ENCODE data around the gene LTB4R2. TPM values are rescaled to one million over a fixed set of nuclear protein-coding genes. Genes with fewer than 3 reads are reported as not detected.

The LTB4R2 gene
- total and polyA plus RNA-seq, 12 donors: 0.51 to 2.4 (median 1.1) TPM

- Histone ChIP-seq H3K9me3 (no peaks in the 10 kb centered on the region), H3K4me3 (no peak overlapping the region), H3K27me3 (no peaks in the 10 kb centered on the region), H3K27ac (no peak overlapping the region), H3K4me1 (peaks cover 0 to 35% (median 20%) of the 10 kb centered on the region in 9 donors), H3K36me3 (peaks cover 0 to 72% (median 46%) of the 10 kb centered on the region in 9 donors)
- TF ChIP-seq CTCF (IDR thresholded peaks at IDR 0.05): no peak
- intact Hi-C loops (cut with DNase I): no loop called here
- DNase-seq (no peak), ATAC-seq (no peak)
- 95 to 96% methylated on average over 11 of the region's 11 CpGs for WGBS, 2 donors
Measured at GRCh38 chr14:24304019-24304387, 5.9 kb upstream of the LTB4R2 start.

GRCh38 chr14:24307156-24307574, 2.8 kb upstream of the LTB4R2 start:
- H3K27ac ChIP-seq: no peak overlapping the region
- no peak for ATAC-seq
- no peak for DNase-seq
- WGBS, 2 donors: 84 to 88% methylated on average over 11 of the region's 11 CpGs
- no peaks in the 10 kb centered on the region for H3K9me3 ChIP-seq
- intact Hi-C loops (cut with DNase I): no loop called here
- peaks cover 11 to 46% (median 30%) of the 10 kb centered on the region in 9 donors for H3K4me1 ChIP-seq
- H3K4me3 ChIP-seq: no peak overlapping the region
- no peaks in the 10 kb centered on the region for H3K27me3 ChIP-seq
- no peak for TF ChIP-seq CTCF (IDR thresholded peaks at IDR 0.05)
- H3K36me3 ChIP-seq: peaks cover 0 to 58% (median 39%) of the 10 kb centered on the region in 9 donors

GRCh38 chr14:24307575-24308341, 2.2 kb upstream of the LTB4R2 start, which contains the start of gene CIDEB:
Gene CIDEB (minus strand): TSS chr14:24307977. CDS start chr14:24307858, 119 bp downstream.
- ATAC-seq (peak in 3 of 8 donors; percentile 15 to 21 (median 18)), DNase-seq (peak in 1 of 2 donors; percentile 58)
- Histone ChIP-seq H3K9me3 (no peaks in the 10 kb centered on the region), H3K27ac (no peak within 1 kb of the TSS), H3K4me3 (no peak within 1 kb of the TSS), H3K4me1 (peaks cover 11 to 52% (median 36%) of the 10 kb centered on the region in 9 donors), H3K27me3 (no peaks in the 10 kb centered on the region), H3K36me3 (peaks cover 0 to 52% (median 34%) of the 10 kb centered on the region in 9 donors)
- TF ChIP-seq CTCF (IDR thresholded peaks at IDR 0.05): peak; percentile 82 to 95 (median 93)
- intact Hi-C loops (cut with DNase I): no loop called here
- 60 to 62% methylated on average over 6 of the region's 6 CpGs for WGBS, 2 donors

- Histone ChIP-seq H3K36me3 (peaks cover 0 to 44% (median 28%) of the 10 kb centered on the region in 9 donors), H3K27ac (no peak overlapping the region), H3K27me3 (no peaks in the 10 kb centered on the region), H3K4me1 (peaks cover 11 to 60% (median 44%) of the 10 kb centered on the region in 9 donors), H3K4me3 (no peak overlapping the region), H3K9me3 (no peaks in the 10 kb centered on the region)
- intact Hi-C loops (cut with DNase I): no loop called here
- peak in 4 of 9 donors; percentile 3 to 49 (median 16) for TF ChIP-seq CTCF (IDR thresholded peaks at IDR 0.05)
- DNase-seq (no peak), ATAC-seq (no peak)
- 84 to 86% methylated on average over 7 of the region's 7 CpGs for WGBS, 2 donors
Measured at GRCh38 chr14:24308342-24309124, 1.4 kb upstream of the LTB4R2 start.

All from heart right ventricle (tissue), 16 donors.